ENCODE results near the gene TMEM183A.

TMEM183A gene

GRCh38 chr1:202965422-202965821 lies 41.8 kb upstream of the TMEM183A start:
- DNase-seq (ENCODE audit: low read depth): no peak
- H3K4me3 ChIP-seq (ENCODE audit: low read length): no peak overlapping the region
- TF ChIP-seq CTCF (conservative IDR thresholded peaks at IDR 0.05; ENCODE audit: low read depth, low read length): no peak

DNA sequence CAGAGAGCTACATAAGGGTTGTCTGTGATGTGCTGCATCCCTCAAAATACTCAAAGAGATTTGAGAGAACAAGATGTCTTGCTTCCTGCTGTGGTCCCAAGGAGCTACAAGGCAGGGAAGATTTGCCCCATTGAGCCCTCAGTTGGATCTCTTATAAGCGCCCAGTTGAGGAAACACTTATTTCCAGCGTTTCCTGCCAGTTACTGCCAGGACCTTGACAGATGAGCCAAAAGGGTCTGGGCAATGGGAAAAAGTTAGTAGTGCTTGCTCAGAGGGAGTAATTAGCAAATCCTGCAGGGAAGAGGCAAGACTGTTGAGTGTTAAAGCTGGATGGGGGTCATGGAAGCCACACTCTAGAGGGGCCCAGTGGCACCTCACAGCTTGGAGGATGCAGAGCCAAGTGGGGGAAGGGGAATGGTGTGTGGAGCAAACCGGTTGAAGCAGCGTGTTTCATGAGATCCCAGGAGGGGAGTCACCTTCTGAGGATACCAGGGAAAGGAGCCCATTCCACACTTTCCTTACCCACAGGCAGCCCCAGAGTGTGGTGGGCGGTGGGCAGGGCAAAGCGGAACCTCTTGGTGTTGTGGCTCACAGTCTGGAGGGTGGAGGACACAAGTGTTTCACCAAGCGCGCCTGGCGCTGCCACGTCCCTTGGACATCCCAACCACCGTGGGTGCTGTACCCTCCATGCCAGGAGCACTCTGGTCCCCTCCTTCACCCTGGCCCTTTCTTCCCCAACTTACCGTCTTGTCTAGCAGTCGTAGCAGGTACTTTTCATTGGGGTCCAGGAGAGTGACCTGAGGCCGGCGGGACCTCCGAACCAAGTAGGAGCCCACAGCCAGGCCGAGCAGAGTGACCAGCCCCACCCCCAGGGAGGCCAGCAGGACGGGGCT lies 40.9 kb upstream of the TMEM183A start:
- no peak for DNase-seq (ENCODE audit: low read depth)
- peak overlapping the region; percentile 95 for H3K4me3 ChIP-seq (ENCODE audit: low read length)
- TF ChIP-seq CTCF (conservative IDR thresholded peaks at IDR 0.05; ENCODE audit: low read depth, low read length): no peak

DNA sequence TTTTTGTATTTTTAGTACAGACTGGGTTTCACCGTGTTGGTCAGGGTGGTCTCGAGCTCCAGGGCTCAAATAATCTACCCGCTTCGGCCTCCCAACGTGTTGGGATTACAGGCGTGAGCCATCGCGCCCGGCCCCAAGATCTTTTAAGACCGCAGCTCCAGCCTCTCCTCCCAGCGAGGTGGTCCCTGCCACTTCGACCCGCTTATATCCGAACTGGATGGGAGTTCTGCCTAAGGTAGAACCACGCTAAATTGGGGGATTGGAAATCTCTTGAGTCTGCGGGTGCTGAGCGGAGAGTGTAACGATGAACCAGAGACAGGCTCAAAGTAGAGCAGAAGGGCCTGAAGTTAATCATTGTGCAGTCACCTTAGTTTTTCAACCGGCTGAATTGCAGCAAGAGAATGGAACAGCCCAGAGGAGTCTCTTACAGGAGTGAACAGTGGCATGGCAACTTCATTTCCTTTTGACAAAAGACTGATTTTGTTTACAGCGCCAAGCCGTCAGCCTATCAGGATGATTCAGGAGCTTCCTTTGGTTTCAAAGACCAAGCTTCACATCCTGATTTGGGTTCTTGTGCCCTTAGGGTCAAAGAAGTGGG lies 39.4 kb upstream of the TMEM183A start:
- TF ChIP-seq CTCF (conservative IDR thresholded peaks at IDR 0.05; ENCODE audit: low read depth, low read length): peak; percentile 4
- H3K4me3 ChIP-seq (ENCODE audit: low read length): peak overlapping the region; percentile 66
- DNase-seq (ENCODE audit: low read depth): no peak

DNA sequence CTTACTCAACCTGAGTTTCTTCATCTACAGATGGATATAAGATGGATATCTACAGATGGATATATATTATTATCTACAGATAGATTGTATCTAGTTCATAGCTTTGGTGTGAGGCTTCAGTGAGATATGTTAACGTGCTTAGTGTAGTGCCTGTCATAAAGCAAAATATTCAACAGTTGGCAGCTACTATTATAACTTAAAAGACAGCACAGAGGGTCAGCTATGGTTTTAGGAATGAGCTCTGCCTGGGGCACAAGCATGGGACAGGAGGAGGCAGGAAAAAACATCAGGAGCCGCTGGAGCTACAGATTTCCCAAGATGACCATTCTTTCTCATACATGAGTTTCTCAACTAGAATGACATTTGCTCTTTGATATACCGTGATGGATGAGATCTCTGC lies 38.8 kb upstream of the TMEM183A start:
- TF ChIP-seq CTCF (conservative IDR thresholded peaks at IDR 0.05; ENCODE audit: low read depth, low read length): no peak
- no peak for DNase-seq (ENCODE audit: low read depth)
- no peak overlapping the region for H3K4me3 ChIP-seq (ENCODE audit: low read length)

DNA sequence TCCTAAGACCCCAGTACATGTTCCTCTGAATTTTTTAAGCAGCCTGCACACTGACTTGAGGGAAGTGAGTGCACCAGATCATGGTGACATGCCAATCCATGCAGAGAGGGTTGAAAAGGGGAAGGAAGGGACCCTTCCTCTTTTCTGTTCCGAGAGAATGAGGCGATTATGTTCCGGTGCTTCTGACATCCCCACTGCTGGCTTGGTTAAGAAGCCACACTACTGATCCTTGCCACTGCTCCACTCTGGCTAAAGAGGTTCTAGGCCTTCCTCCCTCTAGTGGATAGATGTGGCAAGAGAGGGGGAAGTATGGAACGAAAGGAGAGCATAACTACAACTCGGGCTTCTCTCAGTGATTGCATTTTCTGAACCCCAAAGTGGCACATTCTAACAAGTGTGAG lies 38.3 kb upstream of the TMEM183A start:
- peak; percentile 86 for TF ChIP-seq CTCF (conservative IDR thresholded peaks at IDR 0.05; ENCODE audit: low read depth, low read length)
- no peak overlapping the region for H3K4me3 ChIP-seq (ENCODE audit: low read length)
- DNase-seq (ENCODE audit: low read depth): no peak

- TF ChIP-seq CTCF (conservative IDR thresholded peaks at IDR 0.05; ENCODE audit: low read depth, low read length): no peak
- no peak overlapping the region for H3K4me3 ChIP-seq (ENCODE audit: low read length)
- DNase-seq (ENCODE audit: low read depth): no peak
Measured at GRCh38 chr1:202972046-202972445, 35.1 kb upstream of the TMEM183A start.

- H3K4me3 ChIP-seq (ENCODE audit: low read length): no peak overlapping the region
- DNase-seq (ENCODE audit: low read depth): no peak
- no peak for TF ChIP-seq CTCF (conservative IDR thresholded peaks at IDR 0.05; ENCODE audit: low read depth, low read length)
Measured at GRCh38 chr1:202974856-202975255, 32.3 kb upstream of the TMEM183A start.
